T-helper 22 cell (primary cell): Measurements from ENCODE around the gene KCNK2.
"Not testable (repeated sequence)": the region's sequence is repeated elsewhere in the genome, so short reads cannot be mapped to it uniquely, and the experiment has no call there.

ENCODE experiments used
- DNase-seq: peaks from one replicate; pipeline ENCODE4 v3.0.0-alpha.2; 2020; ENCODE audit warnings: low read depth

Gene KCNK2

GRCh38 chr1:215156232-215156631 lies 73.7 kb downstream of the KCNK2 start:
- DNase-seq = no peak

GRCh38 chr1:215160351-215160750 lies 77.8 kb downstream of the KCNK2 start:
- no peak for DNase-seq

- DNase-seq = not testable (repeated sequence)
Measured at GRCh38 chr1:215163144-215163543, 80.6 kb downstream of the KCNK2 start.

GRCh38 chr1:215166886-215167285 lies 84.3 kb downstream of the KCNK2 start:
- no peak for DNase-seq

GRCh38 chr1:215181518-215181917 lies 99.0 kb downstream of the KCNK2 start:
- DNase-seq = no peak

GRCh38 chr1:215185067-215185620 lies 102.6 kb downstream of the KCNK2 start:
- no peak for DNase-seq

GRCh38 chr1:215188302-215188950 lies 105.9 kb downstream of the KCNK2 start:
- DNase-seq = no peak

GRCh38 chr1:215192306-215192705 lies 109.8 kb downstream of the KCNK2 start:
- no peak for DNase-seq

- no peak for DNase-seq
Measured at GRCh38 chr1:215198021-215198420, 115.5 kb downstream of the KCNK2 start.

GRCh38 chr1:215200121-215200520 lies 117.6 kb downstream of the KCNK2 start:
- DNase-seq = no peak

- DNase-seq = no peak
Measured at GRCh38 chr1:215201283-215201682, 118.7 kb downstream of the KCNK2 start.

- DNase-seq = no peak
Measured at GRCh38 chr1:215202868-215203267, 120.3 kb downstream of the KCNK2 start.

- no peak for DNase-seq
Measured at GRCh38 chr1:215210167-215210566, 127.6 kb downstream of the KCNK2 start.

GRCh38 chr1:215215846-215216245 lies 133.3 kb downstream of the KCNK2 start:
- DNase-seq = no peak

- no peak for DNase-seq
Measured at GRCh38 chr1:215219372-215219771, 136.8 kb downstream of the KCNK2 start.

GRCh38 chr1:215220346-215220745 lies 137.8 kb downstream of the KCNK2 start:
- no peak for DNase-seq

GRCh38 chr1:215226757-215227156 lies 144.2 kb downstream of the KCNK2 start:
- DNase-seq = no peak

GRCh38 chr1:215228193-215228592 lies 145.7 kb downstream of the KCNK2 start:
- DNase-seq = no peak

GRCh38 chr1:215241451-215241850 lies 158.9 kb downstream of the KCNK2 start:
- DNase-seq = no peak

- no peak for DNase-seq
Measured at GRCh38 chr1:215243345-215244054, 161.0 kb downstream of the KCNK2 start.

GRCh38 chr1:215250913-215251312 lies 168.4 kb downstream of the KCNK2 start:
- DNase-seq = no peak

- no peak for DNase-seq
Measured at GRCh38 chr1:215251428-215251827, 168.9 kb downstream of the KCNK2 start.

- no peak for DNase-seq
Measured at GRCh38 chr1:215252164-215252563, 169.6 kb downstream of the KCNK2 start.
